Measurements from ENCODE around the gene KIAA1191.

Gene KIAA1191

GRCh38 chr5:176389135-176390123 lies 27.9 kb upstream of the KIAA1191 start:
- peak; percentile 53 for DNase-seq

DNA sequence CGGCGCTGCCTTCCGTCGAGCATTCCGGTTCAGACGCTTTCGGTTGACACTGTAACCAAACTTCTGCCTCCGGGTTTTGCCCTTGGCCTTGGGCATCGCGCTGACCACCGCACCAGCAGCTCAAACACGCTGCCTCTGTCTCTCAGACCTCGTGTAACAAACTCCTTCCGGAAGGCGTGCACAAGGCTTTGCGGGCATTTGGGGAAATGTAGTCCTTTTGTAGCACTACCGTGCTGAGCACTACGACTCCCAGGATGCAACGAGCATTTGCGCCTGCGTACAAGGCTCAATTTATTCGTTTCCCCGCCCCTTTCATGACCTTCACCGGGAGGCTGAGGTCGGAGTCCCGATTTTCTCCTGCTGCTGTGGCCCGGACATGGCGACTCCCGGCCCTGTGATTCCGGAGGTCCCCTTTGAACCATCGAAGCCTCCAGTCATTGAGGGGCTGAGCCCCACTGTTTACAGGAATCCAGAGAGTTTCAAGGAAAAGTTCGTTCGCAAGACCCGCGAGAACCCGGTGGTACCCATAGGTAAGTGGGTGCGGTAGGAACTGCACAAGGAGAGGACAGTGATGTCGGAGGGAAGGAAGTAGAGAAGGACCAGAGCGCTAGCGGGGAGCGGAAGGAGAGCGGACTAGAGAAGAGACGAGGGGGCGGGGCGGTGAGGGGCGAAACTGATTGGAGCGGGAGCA lies 27.0 kb upstream of the KIAA1191 start, which contains the start of the genes HIGD2A and NOP16:
HIGD2A (plus strand) TSS at position 308 of the 691 bp plus-strand sequence; CDS start at position 377, 69 bp downstream.
NOP16 (minus strand) TSS at position 155 of the 691 bp plus-strand sequence; CDS start at position 96, 59 bp downstream.
- peak; percentile 95 for DNase-seq

DNA sequence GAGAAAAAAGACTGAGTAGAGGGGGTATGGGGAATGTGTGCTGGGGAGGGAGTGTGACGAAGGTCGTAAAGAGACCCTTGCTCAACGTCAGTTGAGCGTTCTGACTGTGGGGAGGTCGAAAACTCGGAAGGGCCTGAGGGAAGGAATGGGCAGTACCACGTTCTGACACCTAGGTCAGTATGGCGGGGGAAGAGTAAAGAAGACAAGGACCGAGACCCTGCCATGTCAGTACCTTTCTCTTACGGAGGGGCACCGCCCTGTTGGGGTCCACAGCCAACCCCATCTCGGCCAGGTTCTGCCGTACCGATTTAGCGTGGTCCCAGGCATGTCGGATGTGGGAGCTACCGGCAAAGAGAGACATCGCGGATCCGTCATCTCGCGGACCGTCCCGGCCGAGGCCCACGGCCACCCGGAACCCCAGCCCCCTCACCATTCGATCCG lies 26.5 kb upstream of the KIAA1191 start:
- no peak for DNase-seq

DNA sequence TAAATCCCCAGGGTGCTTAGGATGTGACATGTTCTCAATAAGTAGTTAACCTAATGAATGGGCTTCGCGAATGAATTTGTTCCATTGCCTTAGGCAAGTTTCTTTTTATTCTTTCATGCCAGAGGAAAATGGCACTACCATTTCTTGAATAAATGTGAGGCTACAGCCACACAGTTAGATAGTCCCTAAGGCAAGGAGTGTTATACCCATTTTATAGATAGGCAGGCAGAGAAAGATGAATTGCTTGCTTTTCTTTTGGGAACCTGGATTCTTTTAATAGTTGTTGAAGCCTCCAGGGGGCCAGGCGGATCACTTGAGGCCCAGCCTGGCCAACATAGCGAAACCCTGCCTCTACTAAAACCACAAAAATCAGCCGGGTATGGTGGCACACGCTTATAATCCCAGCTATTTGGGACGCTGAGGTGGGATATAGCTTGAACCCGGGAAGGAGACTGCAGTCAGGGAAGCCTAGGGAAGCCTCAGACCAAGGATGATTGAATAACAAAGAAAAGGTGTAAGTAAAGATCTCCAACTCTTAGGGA lies 25.9 kb upstream of the KIAA1191 start:
- no peak for DNase-seq

DNA sequence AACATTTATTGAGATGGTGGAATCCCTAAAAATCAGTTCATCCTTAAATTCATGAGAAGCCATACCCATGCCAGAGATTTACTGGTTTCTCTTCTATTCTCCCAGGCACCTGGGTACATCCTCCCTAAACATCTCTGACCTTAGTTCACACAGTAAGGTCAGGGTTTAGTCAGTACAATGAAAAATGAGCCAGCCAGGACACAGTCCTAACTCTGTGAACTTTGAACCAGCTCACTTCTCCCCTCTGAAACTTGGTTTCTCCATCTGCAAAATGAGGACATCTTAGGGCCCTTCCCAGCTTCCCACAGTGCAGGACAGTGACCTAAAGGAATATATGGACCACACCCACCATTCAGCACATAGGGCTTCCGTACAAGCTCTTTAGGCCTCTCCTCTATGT lies 24.9 kb upstream of the KIAA1191 start:
- DNase-seq = no peak

DNA sequence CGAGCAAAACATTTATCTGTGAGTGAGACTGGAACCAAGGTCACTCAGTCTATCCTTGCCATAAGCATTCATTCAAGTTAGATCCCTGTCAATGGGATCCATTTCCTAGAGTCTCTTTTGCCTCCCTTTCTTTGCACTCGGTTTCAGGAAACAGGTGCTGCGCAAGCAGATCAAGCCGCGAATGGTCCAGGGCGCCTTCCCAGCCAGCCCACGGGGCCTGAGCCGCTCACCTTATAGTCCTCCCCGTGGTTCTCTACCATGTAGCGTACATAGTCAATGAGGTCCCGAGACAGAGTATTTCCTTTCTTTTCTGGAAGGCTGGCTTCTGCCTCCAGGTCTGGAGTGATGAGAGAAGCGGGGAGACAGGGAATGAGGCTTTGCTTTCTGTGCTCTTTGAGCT lies 23.4 kb upstream of the KIAA1191 start:
- DNase-seq = no peak

- no peak for DNase-seq
Measured at GRCh38 chr5:176384366-176384930, 22.9 kb upstream of the KIAA1191 start.

DNA sequence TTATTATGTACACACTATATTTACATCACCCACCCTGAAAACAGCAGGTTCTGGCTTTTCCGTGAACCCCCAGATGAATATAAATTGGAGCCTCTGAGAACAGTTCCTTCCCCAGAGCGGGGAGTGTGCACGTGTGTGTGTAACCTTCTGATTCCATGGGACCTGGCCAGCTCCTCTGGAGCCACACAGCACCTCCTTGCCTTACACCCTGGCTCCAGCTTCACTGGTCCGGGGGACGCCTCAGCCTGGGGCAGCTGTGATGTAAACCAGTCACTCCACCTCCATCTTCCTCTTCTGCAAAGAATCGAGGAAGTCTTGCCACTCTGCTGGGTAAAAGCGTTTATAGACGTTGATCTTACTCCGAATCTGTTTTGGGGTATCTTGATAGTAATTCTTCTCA lies 22.4 kb upstream of the KIAA1191 start:
- no peak for DNase-seq

GRCh38 chr5:176383248-176383905 lies 21.8 kb upstream of the KIAA1191 start:
- no peak for DNase-seq

- no peak for DNase-seq
Measured at GRCh38 chr5:176382721-176383120, 21.2 kb upstream of the KIAA1191 start.

GRCh38 chr5:176381979-176382378 lies 20.4 kb upstream of the KIAA1191 start:
- no peak for DNase-seq

DNA sequence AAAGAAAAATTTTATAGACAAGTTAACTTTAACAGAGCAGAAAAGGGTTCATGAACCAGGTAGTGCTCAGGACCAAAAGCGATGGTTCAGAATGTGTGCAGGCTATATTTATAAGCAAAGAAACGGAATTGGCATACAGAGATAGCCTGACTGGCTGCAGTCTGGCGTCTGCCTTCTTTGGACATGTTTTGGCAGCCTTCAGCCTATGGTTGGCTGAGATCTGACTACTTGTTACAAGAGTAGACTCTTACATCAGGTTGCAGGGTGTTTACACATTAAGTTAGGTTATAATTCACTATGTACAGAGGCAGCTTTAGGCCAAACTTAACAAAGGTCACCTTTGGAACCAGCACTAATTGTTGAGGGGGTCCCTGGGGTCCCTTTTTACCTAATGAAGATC lies 19.9 kb upstream of the KIAA1191 start:
- no peak for DNase-seq

- no peak for DNase-seq
Measured at GRCh38 chr5:176379881-176380280, 18.3 kb upstream of the KIAA1191 start.

GRCh38 chr5:176373100-176373818 lies 11.7 kb upstream of the KIAA1191 start:
- no peak for DNase-seq

DNA sequence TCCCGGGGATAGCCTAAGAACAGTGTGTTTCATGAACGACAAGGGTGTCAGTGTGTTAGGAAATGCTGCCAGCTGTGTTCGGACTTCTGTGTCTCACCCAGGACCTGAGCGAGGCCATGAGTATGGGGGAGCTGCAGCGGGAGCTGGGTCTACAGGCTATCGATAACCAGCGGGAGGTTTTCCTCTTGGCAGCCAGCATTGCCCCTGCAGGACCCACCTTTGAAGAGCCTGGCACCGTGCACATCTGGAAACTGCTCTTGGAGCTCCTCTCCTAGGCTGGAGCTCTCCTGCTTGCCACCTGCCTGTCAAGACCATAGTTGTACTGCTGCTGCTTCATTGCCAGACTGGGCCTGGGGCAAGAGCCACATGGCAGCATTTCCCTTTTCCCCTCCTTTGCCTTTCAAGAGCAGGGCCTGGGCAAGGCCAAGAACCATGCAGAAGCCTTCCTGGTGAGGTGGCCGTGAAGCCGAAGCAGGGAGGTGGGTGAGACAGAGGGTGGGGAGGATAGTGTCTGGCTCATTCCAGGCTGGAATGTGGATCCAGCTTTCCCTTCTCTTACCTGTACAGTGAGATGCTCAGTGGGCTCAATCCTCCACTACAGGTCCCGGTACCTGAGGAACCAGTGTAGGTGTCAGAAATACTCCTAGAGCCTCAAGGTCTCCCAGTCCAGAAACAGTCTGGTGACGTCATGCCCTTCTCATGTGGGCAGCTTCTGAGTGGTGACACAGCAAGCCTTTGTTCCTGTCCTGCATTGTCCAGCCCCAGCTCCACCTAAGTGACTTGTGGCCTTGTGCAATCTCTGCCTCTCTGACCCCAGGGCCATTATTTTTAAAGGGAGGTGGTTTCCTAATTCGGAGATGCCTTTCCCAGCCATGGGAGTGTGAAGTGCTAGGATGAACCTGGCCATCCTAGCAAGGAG lies 10.3 kb upstream of the KIAA1191 start:
- no peak for DNase-seq

DNA sequence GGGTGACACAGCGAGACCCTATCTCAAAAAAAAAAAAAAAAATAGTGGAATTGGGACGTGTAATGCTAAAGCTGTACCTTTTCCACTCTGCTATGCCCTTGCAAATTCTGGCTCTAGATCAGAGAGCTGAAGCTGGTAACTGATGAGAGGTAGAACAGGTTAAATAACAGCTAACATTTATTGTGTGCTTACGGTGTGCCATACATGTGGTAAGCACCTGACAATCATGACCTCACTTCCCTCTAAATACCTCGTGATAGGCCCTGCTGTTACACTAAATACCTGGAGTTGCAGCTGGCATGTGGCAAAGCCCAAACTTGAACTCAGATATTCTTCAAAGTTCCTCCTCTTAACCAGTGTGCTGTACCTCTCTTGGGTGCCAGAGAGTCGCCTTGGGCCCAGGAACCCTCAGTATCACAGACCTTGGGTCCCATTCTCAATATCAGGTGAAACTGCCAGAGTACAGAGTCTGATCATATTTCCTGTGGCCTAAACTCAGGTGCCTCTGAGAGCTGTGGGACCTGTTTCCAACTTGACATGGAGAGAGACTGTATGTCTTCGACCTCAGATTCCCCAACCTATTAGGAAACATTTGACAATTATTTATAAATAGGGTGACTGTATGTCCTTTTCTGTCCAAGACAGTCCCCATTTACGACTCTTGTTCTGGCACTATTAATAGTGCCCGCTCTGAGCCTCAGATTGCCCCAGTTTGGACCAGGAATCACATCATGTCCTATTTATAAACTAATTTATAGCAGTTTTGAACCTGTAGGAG lies 8.6 kb upstream of the KIAA1191 start:
- DNase-seq = no peak

- DNase-seq = no peak
Measured at GRCh38 chr5:176368726-176369125, 7.2 kb upstream of the KIAA1191 start.

DNA sequence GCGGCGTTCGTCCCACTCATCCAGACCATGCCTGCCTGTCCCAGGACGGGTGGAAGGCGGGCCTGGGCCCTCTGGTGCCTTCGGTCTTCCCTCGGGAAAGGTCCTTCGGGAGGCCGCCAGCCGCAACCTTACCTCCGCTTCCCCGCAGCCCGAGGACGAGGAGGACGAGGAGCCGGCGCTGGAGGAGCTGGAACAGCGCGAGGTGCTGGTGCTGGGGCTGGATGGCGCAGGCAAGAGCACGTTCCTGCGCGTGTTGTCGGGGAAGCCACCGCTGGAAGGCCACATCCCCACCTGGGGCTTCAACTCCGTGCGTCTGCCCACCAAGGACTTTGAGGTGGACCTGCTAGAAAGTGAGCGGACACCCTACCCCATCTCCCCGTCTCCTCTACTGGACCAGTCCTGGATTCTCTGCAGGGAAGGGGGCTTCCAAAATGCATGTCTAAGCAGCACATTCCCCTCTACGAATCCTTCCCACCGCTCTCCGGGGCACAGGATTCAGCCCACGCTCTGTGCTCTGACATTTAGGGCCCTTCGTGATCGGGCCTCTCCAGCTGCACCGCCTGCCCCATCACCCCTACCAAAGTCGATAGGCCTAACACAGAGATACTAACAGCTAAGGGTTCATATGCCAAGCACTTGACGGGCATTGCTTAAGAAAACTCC lies 4.8 kb upstream of the KIAA1191 start:
- no peak for DNase-seq
